ENCODE measurements around the gene SLC18A3.

SLC18A3 gene

GRCh38 chr10:49652421-49653272 is 42.5 kb downstream of the SLC18A3 start:
- no peak for DNase-seq

- DNase-seq: no peak
These were observed 43.3 kb downstream of the SLC18A3 start for GRCh38 chr10:49653273-49653929.

GRCh38 chr10:49654036-49654693 is 44.1 kb downstream of the SLC18A3 start:
- no peak for DNase-seq

GRCh38 chr10:49655099-49655498 is 45.0 kb downstream of the SLC18A3 start:
- no peak for DNase-seq

GRCh38 chr10:49656845-49657493 is 46.9 kb downstream of the SLC18A3 start:
- no peak for DNase-seq

- DNase-seq: no peak
These were observed 47.5 kb downstream of the SLC18A3 start for GRCh38 chr10:49657606-49658005.

GRCh38 chr10:49661140-49661856 is 51.2 kb downstream of the SLC18A3 start:
- DNase-seq: no peak
